HepG2 (cell line): ENCODE measurements around the gene IRF2. TPM values are rescaled to one million over a fixed set of nuclear protein-coding genes. Genes with fewer than 3 reads are reported as not detected.

Source experiments
- CCDC6 ChIP-seq: sonication (generic); formaldehyde crosslinking; IDR thresholded peaks from 2 replicates; pipeline ENCODE4 v1.8.1; 2022; ENCODE audit warnings: mild to moderate bottlenecking, missing genetic modification reagents, moderate library complexity
- DMAP1 ChIP-seq: IDR thresholded peaks from 2 replicates; pipeline ENCODE4 v1.6.1; 2016
- EED ChIP-seq: sonication (generic); formaldehyde crosslinking; IDR thresholded peaks from 2 replicates; pipeline ENCODE4 v1.5.0; 2020; ENCODE audit warnings: mild to moderate bottlenecking, missing genetic modification reagents
- ELF4 ChIP-seq: sonication (generic); formaldehyde crosslinking; IDR thresholded peaks from 2 replicates; pipeline ENCODE4 v1.5.0; 2020; ENCODE audit warnings: missing genetic modification reagents, mild to moderate bottlenecking, moderate library complexity, borderline replicate concordance
- FOXK1 ChIP-seq: sonication (generic); formaldehyde crosslinking; IDR thresholded peaks from 2 replicates; pipeline ENCODE4 v1.4.0; 2020; ENCODE audit warnings: low read depth, missing genetic modification reagents, borderline replicate concordance
- FOXO1 ChIP-seq: sonication (generic); formaldehyde crosslinking; IDR thresholded peaks from 2 replicates; pipeline ENCODE4 v1.4.0; 2020; ENCODE audit warnings: missing genetic modification reagents
- GATA4 ChIP-seq: sonication (generic); IDR thresholded peaks from 2 replicates; pipeline ENCODE4 v1.6.1; 2016; ENCODE audit warnings: antibody characterized with exemption, low read depth, borderline replicate concordance
- GTF3A ChIP-seq: sonication (generic); formaldehyde crosslinking; conservative IDR thresholded peaks from 2 replicates; pipeline ENCODE4 v1.4.0; 2020; ENCODE audit warnings: mild to moderate bottlenecking, missing genetic modification reagents
- HES4 ChIP-seq: sonication (generic); formaldehyde crosslinking; IDR thresholded peaks from 2 replicates; pipeline ENCODE4 v1.9.0; 2021; ENCODE audit warnings: mild to moderate bottlenecking, missing genetic modification reagents, borderline replicate concordance
- HNF4A ChIP-seq: sonication (generic); formaldehyde crosslinking; IDR thresholded peaks from 2 replicates; pipeline ENCODE4 v1.4.0; 2020; ENCODE audit warnings: missing genetic modification reagents
- KDM1A ChIP-seq: IDR thresholded peaks from 2 replicates; pipeline ENCODE4 v1.6.1; 2016; ENCODE audit warnings: missing compliant biosample characterization
- KDM4B ChIP-seq: sonication (generic); formaldehyde crosslinking; IDR thresholded peaks from 2 replicates; pipeline ENCODE4 v1.4.0; 2020; ENCODE audit warnings: missing genetic modification reagents
- NFKB2 ChIP-seq: sonication (generic); formaldehyde crosslinking; IDR thresholded peaks from 2 replicates; pipeline ENCODE4 v1.4.0; 2020; ENCODE audit warnings: missing genetic modification reagents, borderline replicate concordance
- NR2F6 ChIP-seq, 2 experiments: IDR thresholded peaks; 2 replicates each; pipeline ENCODE4 v1.6.1; 2016; ENCODE audit warnings: antibody characterized with exemption in 1 of 2, mild to moderate bottlenecking in 1 of 2
- POGZ ChIP-seq: sonication (generic); formaldehyde crosslinking; IDR thresholded peaks from 2 replicates; pipeline ENCODE4 v1.4.0; 2020; ENCODE audit warnings: mild to moderate bottlenecking, missing genetic modification reagents
- RBFOX2 ChIP-seq: fragments of 200-400 bp; formaldehyde crosslinking; IDR thresholded peaks from 2 replicates; pipeline ENCODE4 v1.6.1; 2017; ENCODE audit warnings: low read depth, mild to moderate bottlenecking, low read length
- SALL1 ChIP-seq: sonication (generic); formaldehyde crosslinking; IDR thresholded peaks from 2 replicates; pipeline ENCODE4 v1.8.0; 2022; ENCODE audit warnings: mild to moderate bottlenecking, missing genetic modification reagents
- SSRP1 ChIP-seq: IDR thresholded peaks from 2 replicates; pipeline ENCODE4 v1.6.1; 2016; ENCODE audit warnings: control low read depth
- STAG1 ChIP-seq: sonication (generic); formaldehyde crosslinking; IDR thresholded peaks from 2 replicates; pipeline ENCODE4 v1.4.0; 2020; ENCODE audit warnings: missing genetic modification reagents
- ZBTB7B ChIP-seq: sonication (generic); formaldehyde crosslinking; IDR thresholded peaks from 2 replicates; pipeline ENCODE4 v1.4.0; 2020; ENCODE audit warnings: missing genetic modification reagents
- ZNF143 ChIP-seq: sonication (generic); formaldehyde crosslinking; IDR thresholded peaks from 2 replicates; pipeline ENCODE4 v1.4.0; 2020; ENCODE audit warnings: missing genetic modification reagents
- ZNF430 ChIP-seq: sonication (generic); formaldehyde crosslinking; IDR thresholded peaks from 2 replicates; pipeline ENCODE4 v1.9.0; 2021; ENCODE audit warnings: mild to moderate bottlenecking, missing genetic modification reagents
- polyA plus RNA-seq, 8 experiments: library from polyadenylated mRNA; depleted of rRNA in 3 of 8; stranded (reverse) in 7 of 8; unstranded in 1 of 8; fragments of >200 nt; fragmentation: Illumina TruSeq in 4 of 8; extraction: Trizol in 4 of 8; gene quantifications; 2 replicates each; pipeline versions ENCODE4 v1.2.1 to v1.2.3, GENCODE V29; 2011 to 2016; ENCODE audit warnings: low read depth in 4 of 8, missing spikeins in 1 of 8, mixed read lengths in 1 of 8; ENCODE audit not compliant: insufficient read depth in 1 of 8
- total RNA-seq, 5 experiments: library from RNA; depleted of rRNA; stranded (reverse); fragments of >200 nt; fragmentation: Illumina TruSeq; extraction: Trizol; gene quantifications; 2 replicates each; pipeline ENCODE4 v1.2.3, GENCODE V29; 2016; ENCODE audit warnings: low read depth in 1 of 5
- TF ChIP-seq, protein P1 (sequence below): sonication (generic); formaldehyde crosslinking; IDR thresholded peaks from 2 replicates; pipeline ENCODE4 v1.4.0; 2020; ENCODE audit warnings: mild to moderate bottlenecking, missing genetic modification reagents
- TF ChIP-seq, protein P2 (sequence below): sonication (generic); formaldehyde crosslinking; IDR thresholded peaks from 2 replicates; pipeline ENCODE4 v1.4.0; 2020; ENCODE audit warnings: low read depth, mild to moderate bottlenecking, missing genetic modification reagents
- TF ChIP-seq, protein P3 (sequence below): sonication (generic); formaldehyde crosslinking; IDR thresholded peaks from 2 replicates; pipeline ENCODE4 v1.5.0; 2020; ENCODE audit warnings: missing genetic modification reagents
- TF ChIP-seq, protein P4 (sequence below): sonication (generic); formaldehyde crosslinking; IDR thresholded peaks from 2 replicates; pipeline ENCODE4 v1.5.0; 2020; ENCODE audit warnings: mild to moderate bottlenecking, low read depth, missing genetic modification reagents, borderline replicate concordance

Gene IRF2
- total and polyA plus RNA-seq, 2 of the 13 experiments (the other 11 are each of a cell fraction or from before 2014, with no cell fraction given) = 15.5 to 28.8 TPM

DNA sequence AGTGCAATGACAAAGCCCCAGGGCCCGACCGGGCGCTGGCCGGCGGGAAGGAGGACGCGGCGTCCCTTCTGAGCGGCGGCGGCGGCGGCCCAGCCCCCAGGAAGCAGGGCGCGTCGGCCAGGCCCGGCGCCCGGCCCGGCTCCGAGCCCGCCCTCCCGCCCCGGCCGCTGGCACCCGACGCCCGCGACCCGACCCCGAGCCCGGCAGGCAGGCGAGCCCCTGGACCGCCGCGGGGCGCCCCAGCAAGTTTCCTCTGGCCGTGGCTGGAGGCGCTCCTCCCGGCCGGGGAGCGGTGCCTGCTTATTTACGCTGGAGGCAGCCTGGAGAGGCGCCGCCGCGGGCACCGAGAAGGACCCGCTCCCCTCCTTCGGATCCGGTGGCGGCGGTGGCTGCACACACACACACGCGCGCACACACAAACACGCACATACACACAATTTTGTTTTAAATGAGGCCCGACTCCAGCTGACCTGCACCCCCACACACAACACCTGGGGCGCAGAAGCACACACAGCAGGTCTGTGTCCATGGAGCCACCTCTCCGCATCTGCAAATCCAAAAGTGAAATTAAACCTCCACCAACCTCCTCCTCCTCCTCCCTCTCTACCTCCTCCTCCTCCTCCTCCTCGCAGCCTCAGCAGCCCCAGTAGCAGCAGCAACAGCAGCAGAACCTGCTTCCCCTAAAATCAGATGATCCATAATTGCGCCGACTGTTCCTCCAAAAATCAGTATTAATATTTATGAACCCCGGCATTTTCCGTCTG is 669 bp downstream of the IRF2 start (continued):
- TF ChIP-seq FOXO1 (CRISPR knock-in tag) = no peak
- TF ChIP-seq CCDC6 (CRISPR knock-in tag) = no peak
- TF ChIP-seq FOXK1 = no peak
- no peak for TF ChIP-seq GTF3A
- no peak for TF ChIP-seq KDM1A (CRISPR knock-in tag)
- TF ChIP-seq SALL1 = peak; percentile 30; the same call in 1 of the 2 replicates
- TF ChIP-seq NR2F6 (IDR thresholded peaks at IDR 0.05) = no peak
- TF ChIP-seq NR2F6 (CRISPR knock-in tag; IDR thresholded peaks at IDR 0.05) = no peak
- no peak for TF ChIP-seq HNF4A (CRISPR knock-in tag)
- TF ChIP-seq, protein P1, sequence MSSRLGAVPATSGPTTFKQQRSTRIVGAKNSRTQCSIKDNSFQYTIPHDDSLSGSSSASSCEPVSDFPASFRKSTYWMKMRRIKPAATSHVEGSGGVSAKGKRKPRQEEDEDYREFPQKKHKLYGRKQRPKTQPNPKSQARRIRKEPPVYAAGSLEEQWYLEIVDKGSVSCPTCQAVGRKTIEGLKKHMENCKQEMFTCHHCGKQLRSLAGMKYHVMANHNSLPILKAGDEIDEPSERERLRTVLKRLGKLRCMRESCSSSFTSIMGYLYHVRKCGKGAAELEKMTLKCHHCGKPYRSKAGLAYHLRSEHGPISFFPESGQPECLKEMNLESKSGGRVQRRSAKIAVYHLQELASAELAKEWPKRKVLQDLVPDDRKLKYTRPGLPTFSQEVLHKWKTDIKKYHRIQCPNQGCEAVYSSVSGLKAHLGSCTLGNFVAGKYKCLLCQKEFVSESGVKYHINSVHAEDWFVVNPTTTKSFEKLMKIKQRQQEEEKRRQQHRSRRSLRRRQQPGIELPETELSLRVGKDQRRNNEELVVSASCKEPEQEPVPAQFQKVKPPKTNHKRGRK (CRISPR knock-in tag) = no peak
- TF ChIP-seq HES4 = 0 out of 2 replicates have a peak, but pooled peaks have one; percentile 15
- TF ChIP-seq POGZ (CRISPR knock-in tag) = no peak
- no peak for TF ChIP-seq DMAP1 (CRISPR knock-in tag)
- no peak for TF ChIP-seq KDM4B (CRISPR knock-in tag)
- no peak for TF ChIP-seq EED (CRISPR knock-in tag)
- TF ChIP-seq RBFOX2 = peak; percentile 4; the same call in 1 of the 2 replicates
- TF ChIP-seq, protein P2, sequence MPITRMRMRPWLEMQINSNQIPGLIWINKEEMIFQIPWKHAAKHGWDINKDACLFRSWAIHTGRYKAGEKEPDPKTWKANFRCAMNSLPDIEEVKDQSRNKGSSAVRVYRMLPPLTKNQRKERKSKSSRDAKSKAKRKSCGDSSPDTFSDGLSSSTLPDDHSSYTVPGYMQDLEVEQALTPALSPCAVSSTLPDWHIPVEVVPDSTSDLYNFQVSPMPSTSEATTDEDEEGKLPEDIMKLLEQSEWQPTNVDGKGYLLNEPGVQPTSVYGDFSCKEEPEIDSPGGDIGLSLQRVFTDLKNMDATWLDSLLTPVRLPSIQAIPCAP (CRISPR knock-in tag) = no peak
- TF ChIP-seq ZNF143 = no peak
- no peak for TF ChIP-seq ELF4 (CRISPR knock-in tag)
- TF ChIP-seq ZNF430 (CRISPR knock-in tag) = 0 out of 2 replicates have a peak, but pooled peaks have one; percentile 51
- TF ChIP-seq GATA4 = no peak
- no peak for TF ChIP-seq NFKB2
- TF ChIP-seq, protein P3, sequence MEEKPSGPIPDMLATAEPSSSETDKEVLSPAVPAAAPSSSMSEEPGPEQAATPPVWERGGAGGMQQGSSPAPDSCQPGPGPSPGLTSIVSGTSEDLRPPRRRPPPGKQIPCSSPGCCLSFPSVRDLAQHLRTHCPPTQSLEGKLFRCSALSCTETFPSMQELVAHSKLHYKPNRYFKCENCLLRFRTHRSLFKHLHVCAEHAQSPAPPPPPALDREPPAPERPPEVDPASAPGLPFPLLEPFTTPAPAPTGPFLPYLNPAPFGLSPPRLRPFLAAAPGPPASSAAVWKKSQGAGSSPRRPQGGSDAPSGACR = no peak
- TF ChIP-seq SSRP1 (CRISPR knock-in tag) = no peak
- TF ChIP-seq STAG1 (CRISPR knock-in tag) = no peak
- 0 out of 2 replicates have a peak, but pooled peaks have one; percentile 9 for TF ChIP-seq ZBTB7B (CRISPR knock-in tag)
- TF ChIP-seq, protein P4, sequence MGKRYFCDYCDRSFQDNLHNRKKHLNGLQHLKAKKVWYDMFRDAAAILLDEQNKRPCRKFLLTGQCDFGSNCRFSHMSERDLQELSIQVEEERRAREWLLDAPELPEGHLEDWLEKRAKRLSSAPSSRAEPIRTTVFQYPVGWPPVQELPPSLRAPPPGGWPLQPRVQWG (CRISPR knock-in tag) = no peak
